ENCODE results near the gene NUP93. TPM values are rescaled to one million over a fixed set of nuclear protein-coding genes. Genes with fewer than 3 reads are reported as not detected.

Gene NUP93
- total RNA-seq, 1 donor from 2014 or later = 81.7 TPM

DNA sequence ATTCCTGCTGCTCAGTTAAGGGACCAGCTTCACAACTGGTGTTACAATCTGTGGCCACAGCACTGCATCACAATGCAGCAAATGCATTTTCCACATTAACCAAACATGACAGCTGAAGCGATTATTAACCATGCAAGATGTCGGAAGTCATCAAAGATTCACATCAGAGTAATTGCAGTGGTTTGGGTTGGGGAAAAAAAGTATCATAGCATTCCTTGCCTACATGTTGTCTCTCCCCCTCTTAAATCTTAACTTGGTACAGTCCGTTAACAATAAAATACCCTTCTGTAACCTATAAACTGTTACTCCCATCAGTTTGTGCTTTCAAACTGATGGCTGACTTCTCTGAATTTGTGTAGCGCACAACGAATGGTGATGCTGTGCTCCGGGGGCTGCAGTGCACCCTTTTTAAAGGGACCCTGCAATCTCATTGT is 51.6 kb downstream of the NUP93 start:
- H3K27me3 Mint-ChIP-seq (ENCODE audit: unreplicated experiment) = no peaks in the 10 kb centered on the region
- no peak overlapping the region for H3K27ac Mint-ChIP-seq (ENCODE audit: unreplicated experiment)
- H3K4me1 Mint-ChIP-seq (ENCODE audit: unreplicated experiment) = peaks cover 7% of the 10 kb centered on the region

DNA sequence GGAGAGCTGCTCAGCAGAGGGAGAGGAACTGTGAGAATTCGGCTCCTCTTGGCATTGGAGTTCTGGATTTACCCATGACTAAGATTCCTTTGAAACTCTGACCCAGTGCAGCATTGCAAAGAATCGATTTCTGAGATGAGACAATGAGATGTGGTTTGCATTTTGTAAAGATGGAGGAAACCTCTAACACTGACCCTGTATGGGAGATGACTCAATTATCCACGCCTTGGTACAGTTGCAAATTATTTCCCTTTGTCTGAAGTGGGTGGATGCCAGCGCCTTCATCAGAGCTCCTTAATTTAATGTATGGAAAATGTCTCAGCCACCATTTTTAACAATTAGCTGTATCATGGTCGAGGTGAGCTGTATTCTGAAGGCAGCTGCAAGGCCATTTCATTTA is 53.4 kb downstream of the NUP93 start:
- TF ChIP-seq, protein P1, sequence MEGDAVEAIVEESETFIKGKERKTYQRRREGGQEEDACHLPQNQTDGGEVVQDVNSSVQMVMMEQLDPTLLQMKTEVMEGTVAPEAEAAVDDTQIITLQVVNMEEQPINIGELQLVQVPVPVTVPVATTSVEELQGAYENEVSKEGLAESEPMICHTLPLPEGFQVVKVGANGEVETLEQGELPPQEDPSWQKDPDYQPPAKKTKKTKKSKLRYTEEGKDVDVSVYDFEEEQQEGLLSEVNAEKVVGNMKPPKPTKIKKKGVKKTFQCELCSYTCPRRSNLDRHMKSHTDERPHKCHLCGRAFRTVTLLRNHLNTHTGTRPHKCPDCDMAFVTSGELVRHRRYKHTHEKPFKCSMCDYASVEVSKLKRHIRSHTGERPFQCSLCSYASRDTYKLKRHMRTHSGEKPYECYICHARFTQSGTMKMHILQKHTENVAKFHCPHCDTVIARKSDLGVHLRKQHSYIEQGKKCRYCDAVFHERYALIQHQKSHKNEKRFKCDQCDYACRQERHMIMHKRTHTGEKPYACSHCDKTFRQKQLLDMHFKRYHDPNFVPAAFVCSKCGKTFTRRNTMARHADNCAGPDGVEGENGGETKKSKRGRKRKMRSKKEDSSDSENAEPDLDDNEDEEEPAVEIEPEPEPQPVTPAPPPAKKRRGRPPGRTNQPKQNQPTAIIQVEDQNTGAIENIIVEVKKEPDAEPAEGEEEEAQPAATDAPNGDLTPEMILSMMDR (IDR thresholded peaks at IDR 0.05) = no peak
- peaks cover 15% of the 10 kb centered on the region for H3K4me1 Mint-ChIP-seq (ENCODE audit: unreplicated experiment)
- DNase-seq (ENCODE audit: extremely low spot score, unreplicated experiment) = no peak
- no peak overlapping the region for H3K27ac Mint-ChIP-seq (ENCODE audit: unreplicated experiment)
- H3K9me3 Mint-ChIP-seq (ENCODE audit: unreplicated experiment) = no peaks in the 10 kb centered on the region
- H3K27me3 Mint-ChIP-seq (ENCODE audit: unreplicated experiment) = no peaks in the 10 kb centered on the region
- no peak overlapping the region for H3K4me3 Mint-ChIP-seq (ENCODE audit: unreplicated experiment)
- peaks cover 3% of the 10 kb centered on the region for H3K36me3 Mint-ChIP-seq (ENCODE audit: unreplicated experiment)

More for the DNA sequence above, 51.6 kb downstream of the NUP93 start:
- TF ChIP-seq, protein P1 (IDR thresholded peaks at IDR 0.05) = no peak
- no peak overlapping the region for H3K4me3 Mint-ChIP-seq (ENCODE audit: unreplicated experiment)
- H3K9me3 Mint-ChIP-seq (ENCODE audit: unreplicated experiment) = no peaks in the 10 kb centered on the region
- peaks cover 6% of the 10 kb centered on the region for H3K36me3 Mint-ChIP-seq (ENCODE audit: unreplicated experiment)
- no peak for DNase-seq (ENCODE audit: extremely low spot score, unreplicated experiment)

DNA sequence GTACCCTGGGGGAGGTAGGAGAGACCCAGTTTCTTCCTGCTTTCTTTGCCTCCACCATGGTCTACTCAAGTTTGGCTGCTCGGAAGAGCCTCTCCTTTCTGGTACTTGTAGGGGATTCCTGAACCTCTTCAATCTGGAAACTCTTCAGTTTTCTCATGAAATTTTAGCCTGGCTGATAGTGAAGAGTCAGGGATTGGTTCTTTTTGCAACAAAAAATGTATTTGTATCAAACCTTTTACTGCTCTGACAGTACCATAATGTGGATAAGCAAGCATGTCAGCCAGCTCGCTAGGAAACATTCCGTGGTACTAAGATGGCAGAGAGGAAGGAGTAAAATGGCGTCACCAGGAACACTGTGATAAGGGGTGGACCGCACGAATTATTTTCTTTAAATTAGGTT is 55.4 kb downstream of the NUP93 start:
- peaks cover 12% of the 10 kb centered on the region for H3K4me1 Mint-ChIP-seq (ENCODE audit: unreplicated experiment)
- H3K9me3 Mint-ChIP-seq (ENCODE audit: unreplicated experiment) = no peaks in the 10 kb centered on the region
- H3K27ac Mint-ChIP-seq (ENCODE audit: unreplicated experiment) = no peak overlapping the region
- DNase-seq (ENCODE audit: extremely low spot score, unreplicated experiment) = no peak
- H3K36me3 Mint-ChIP-seq (ENCODE audit: unreplicated experiment) = peaks cover 3% of the 10 kb centered on the region
- no peak overlapping the region for H3K4me3 Mint-ChIP-seq (ENCODE audit: unreplicated experiment)
- H3K27me3 Mint-ChIP-seq (ENCODE audit: unreplicated experiment) = no peaks in the 10 kb centered on the region
- TF ChIP-seq, protein P1 (IDR thresholded peaks at IDR 0.05) = no peak

DNA sequence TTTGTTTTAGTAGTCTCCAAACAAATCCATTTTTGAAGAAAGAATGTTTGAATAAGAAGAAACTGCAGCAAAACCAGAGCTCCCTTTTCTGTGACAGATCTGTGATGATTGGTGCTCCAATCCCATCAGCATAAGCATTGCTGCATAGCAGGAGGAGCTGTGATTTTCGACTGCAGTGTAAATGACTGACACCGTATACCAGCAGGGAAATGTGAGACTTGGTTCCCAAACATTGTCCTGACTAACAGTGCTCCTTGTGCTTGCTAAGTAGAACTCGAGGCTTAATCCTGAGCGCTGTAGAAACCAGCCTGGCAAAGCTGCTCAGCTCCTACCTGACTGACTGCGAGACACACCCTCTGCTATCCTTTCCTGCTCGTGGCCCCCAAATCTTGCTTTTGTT is 57.2 kb downstream of the NUP93 start:
- Mint-ChIP-seq H3K27ac (ENCODE audit: unreplicated experiment) (no peak overlapping the region), H3K36me3 (ENCODE audit: unreplicated experiment) (peaks cover 3% of the 10 kb centered on the region), H3K4me1 (ENCODE audit: unreplicated experiment) (peaks cover 20% of the 10 kb centered on the region), H3K4me3 (ENCODE audit: unreplicated experiment) (no peak overlapping the region), H3K27me3 (ENCODE audit: unreplicated experiment) (no peaks in the 10 kb centered on the region), H3K9me3 (ENCODE audit: unreplicated experiment) (no peaks in the 10 kb centered on the region)
- TF ChIP-seq, protein P1 (IDR thresholded peaks at IDR 0.05) = no peak
- DNase-seq (ENCODE audit: extremely low spot score, unreplicated experiment) = no peak

DNA sequence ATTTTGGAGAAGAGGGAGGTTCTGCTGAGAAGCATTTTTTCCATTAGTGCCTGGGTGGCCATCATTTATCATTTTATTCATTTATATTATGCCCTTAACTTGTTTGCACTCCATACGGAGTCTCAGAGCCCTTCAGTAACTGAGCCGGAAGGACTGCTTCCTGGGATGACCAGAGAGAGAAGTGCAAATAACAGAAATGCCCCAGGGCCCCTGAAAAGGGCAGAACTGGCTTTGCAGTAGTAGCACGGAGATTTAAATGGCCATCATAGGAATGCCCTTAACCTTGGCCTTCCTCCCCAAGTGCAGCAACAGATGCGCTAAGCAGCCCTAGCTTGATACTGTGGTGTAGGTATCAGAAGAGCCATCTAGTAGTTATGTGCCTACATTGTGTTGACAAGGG is 58.5 kb downstream of the NUP93 start:
- peaks cover 3% of the 10 kb centered on the region for H3K36me3 Mint-ChIP-seq (ENCODE audit: unreplicated experiment)
- peaks cover 29% of the 10 kb centered on the region for H3K4me1 Mint-ChIP-seq (ENCODE audit: unreplicated experiment)
- no peak overlapping the region for H3K4me3 Mint-ChIP-seq (ENCODE audit: unreplicated experiment)
- H3K27ac Mint-ChIP-seq (ENCODE audit: unreplicated experiment) = no peak overlapping the region
- H3K27me3 Mint-ChIP-seq (ENCODE audit: unreplicated experiment) = no peaks in the 10 kb centered on the region
- no peak for DNase-seq (ENCODE audit: extremely low spot score, unreplicated experiment)
- TF ChIP-seq, protein P1 (IDR thresholded peaks at IDR 0.05) = no peak
- H3K9me3 Mint-ChIP-seq (ENCODE audit: unreplicated experiment) = no peaks in the 10 kb centered on the region
